ENCODE measurements around the gene TTLL11. TPM values are rescaled to one million over a fixed set of nuclear protein-coding genes. Genes with fewer than 3 reads are reported as not detected.

Gene TTLL11, protein sequence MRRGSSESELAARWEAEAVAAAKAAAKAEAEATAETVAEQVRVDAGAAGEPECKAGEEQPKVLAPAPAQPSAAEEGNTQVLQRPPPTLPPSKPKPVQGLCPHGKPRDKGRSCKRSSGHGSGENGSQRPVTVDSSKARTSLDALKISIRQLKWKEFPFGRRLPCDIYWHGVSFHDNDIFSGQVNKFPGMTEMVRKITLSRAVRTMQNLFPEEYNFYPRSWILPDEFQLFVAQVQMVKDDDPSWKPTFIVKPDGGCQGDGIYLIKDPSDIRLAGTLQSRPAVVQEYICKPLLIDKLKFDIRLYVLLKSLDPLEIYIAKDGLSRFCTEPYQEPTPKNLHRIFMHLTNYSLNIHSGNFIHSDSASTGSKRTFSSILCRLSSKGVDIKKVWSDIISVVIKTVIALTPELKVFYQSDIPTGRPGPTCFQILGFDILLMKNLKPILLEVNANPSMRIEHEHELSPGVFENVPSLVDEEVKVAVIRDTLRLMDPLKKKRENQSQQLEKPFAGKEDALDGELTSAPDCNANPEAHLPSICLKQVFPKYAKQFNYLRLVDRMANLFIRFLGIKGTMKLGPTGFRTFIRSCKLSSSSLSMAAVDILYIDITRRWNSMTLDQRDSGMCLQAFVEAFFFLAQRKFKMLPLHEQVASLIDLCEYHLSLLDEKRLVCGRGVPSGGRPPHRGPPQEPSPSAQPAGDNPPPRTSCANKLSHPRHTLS
- total RNA-seq (2021): 1.5 and 1.9 TPM in 2 replicates
- long read RNA-seq: 0 reads

DNA sequence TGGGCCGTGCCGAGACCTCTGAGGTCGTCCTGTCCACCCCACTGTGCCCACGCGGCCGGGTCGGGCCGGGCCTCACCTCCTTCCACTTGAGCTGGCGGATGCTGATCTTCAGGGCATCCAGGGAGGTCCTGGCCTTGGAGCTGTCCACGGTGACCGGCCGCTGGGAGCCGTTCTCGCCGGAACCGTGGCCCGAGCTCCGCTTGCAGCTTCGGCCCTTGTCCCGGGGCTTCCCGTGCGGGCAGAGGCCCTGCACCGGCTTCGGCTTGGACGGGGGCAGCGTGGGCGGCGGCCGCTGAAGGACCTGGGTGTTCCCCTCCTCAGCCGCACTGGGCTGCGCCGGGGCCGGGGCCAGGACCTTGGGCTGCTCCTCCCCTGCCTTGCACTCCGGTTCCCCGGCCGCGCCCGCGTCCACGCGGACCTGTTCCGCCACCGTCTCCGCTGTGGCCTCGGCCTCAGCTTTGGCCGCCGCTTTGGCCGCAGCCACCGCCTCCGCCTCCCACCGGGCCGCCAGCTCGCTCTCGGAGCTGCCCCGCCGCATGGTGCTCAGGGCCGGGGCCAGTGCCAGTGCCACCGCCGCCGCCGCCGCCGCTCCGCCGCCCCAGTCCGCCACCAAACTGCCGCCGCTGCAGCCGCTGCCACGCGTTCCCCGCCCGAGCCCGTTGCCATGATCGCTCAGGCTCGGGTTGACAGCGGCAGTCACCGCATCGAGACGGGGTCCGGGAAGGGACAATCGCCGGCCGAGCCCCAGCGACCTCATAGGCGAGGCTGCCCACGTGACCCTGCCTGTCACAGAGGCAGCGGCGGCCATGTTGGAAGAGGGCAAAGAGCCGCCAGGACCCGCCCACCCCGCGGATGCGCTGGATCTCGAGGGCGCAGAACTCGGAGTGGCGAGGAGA is at the start of gene TTLL11:
TSS of gene TTLL11 (minus strand) at position 698 of the 896 bp plus-strand sequence. CDS start at position 538, 160 bp downstream.
- Histone ChIP-seq H3K18ac (ENCODE audit: insufficient read length, low read depth, low read length) (no peak within 1 kb of the TSS), H4K5ac (ENCODE audit: insufficient read length, low read depth, low read length) (no peak within 1 kb of the TSS), H3K4me1 (ENCODE audit: insufficient read depth, low read length) (no peaks in the 10 kb centered on the region), H3K79me2 (ENCODE audit: insufficient read depth, low read length) (no peaks in the 10 kb centered on the region), H3K9me3 (ENCODE audit: control insufficient read depth, low read depth, low read length) (no peaks in the 10 kb centered on the region), H3K4me2 (ENCODE audit: insufficient read depth, insufficient read length, low read length) (peak within 1 kb of the TSS; percentile 97), H3K4ac (ENCODE audit: low read depth, low read length) (no peak within 1 kb of the TSS), H2BK15ac (ENCODE audit: low read depth, low read length) (no peak within 1 kb of the TSS), H4K20me1 (ENCODE audit: control insufficient read depth, insufficient read depth, insufficient read length) (no peaks in the 10 kb centered on the region), H3K9ac (ENCODE audit: extremely low read depth, insufficient read length, low read length) (peak within 1 kb of the TSS; percentile 27), H3K23ac (ENCODE audit: insufficient read length, low read depth, low read length) (no peak within 1 kb of the TSS), H3K23me2 (ENCODE audit: insufficient read length, low read depth, low read length, poor library complexity, severe bottlenecking) (peaks cover 13% of the 10 kb centered on the region), H2BK120ac (ENCODE audit: low read depth, low read length, poor library complexity, severe bottlenecking) (no peak within 1 kb of the TSS), H2AFZ (ENCODE audit: low read length) (no peak within 1 kb of the TSS), H2BK20ac (ENCODE audit: low read depth, low read length, poor library complexity, severe bottlenecking) (no peak within 1 kb of the TSS), H2AK5ac (ENCODE audit: insufficient read length, low read length) (no peak within 1 kb of the TSS), H3T11ph (ENCODE audit: low read length) (no peak within 1 kb of the TSS), H3K56ac (ENCODE audit: insufficient read length, low read depth, low read length) (no peak within 1 kb of the TSS), H4K8ac (replicated peaks; ENCODE audit: insufficient read length, low read depth, low read length) (no peak within 1 kb of the TSS), H3K27ac (ENCODE audit: insufficient read length, low read depth, low read length) (no peak within 1 kb of the TSS), H3K14ac (ENCODE audit: insufficient read depth, low read length) (no peak within 1 kb of the TSS; the same call in 1 of the 2 replicates), H3K79me1 (ENCODE audit: insufficient read depth, low read depth, low read length, poor library complexity, severe bottlenecking) (no peaks in the 10 kb centered on the region), H2BK5ac (ENCODE audit: insufficient read length, low read length) (no peak within 1 kb of the TSS), H4K91ac (ENCODE audit: insufficient read length, low read depth, low read length) (no peak within 1 kb of the TSS), H3K27me3 (ENCODE audit: insufficient read depth, low read length) (no peaks in the 10 kb centered on the region; the same call in 1 of the 2 replicates), H2BK12ac (ENCODE audit: insufficient read length, low read depth, low read length) (no peak within 1 kb of the TSS)
- TF ChIP-seq, protein P1, sequence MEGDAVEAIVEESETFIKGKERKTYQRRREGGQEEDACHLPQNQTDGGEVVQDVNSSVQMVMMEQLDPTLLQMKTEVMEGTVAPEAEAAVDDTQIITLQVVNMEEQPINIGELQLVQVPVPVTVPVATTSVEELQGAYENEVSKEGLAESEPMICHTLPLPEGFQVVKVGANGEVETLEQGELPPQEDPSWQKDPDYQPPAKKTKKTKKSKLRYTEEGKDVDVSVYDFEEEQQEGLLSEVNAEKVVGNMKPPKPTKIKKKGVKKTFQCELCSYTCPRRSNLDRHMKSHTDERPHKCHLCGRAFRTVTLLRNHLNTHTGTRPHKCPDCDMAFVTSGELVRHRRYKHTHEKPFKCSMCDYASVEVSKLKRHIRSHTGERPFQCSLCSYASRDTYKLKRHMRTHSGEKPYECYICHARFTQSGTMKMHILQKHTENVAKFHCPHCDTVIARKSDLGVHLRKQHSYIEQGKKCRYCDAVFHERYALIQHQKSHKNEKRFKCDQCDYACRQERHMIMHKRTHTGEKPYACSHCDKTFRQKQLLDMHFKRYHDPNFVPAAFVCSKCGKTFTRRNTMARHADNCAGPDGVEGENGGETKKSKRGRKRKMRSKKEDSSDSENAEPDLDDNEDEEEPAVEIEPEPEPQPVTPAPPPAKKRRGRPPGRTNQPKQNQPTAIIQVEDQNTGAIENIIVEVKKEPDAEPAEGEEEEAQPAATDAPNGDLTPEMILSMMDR (conservative IDR thresholded peaks at IDR 0.05): no peak
- no CpG with 5 or more reads among the region's 98 CpGs for WGBS (ENCODE audit: extremely low coverage, insufficient read length, low lambda C conversion rate)
- peak; percentile 94 for DNase-seq
- peaks cover 6 to 11% of the 10 kb centered on the region in 2 experiments for H3K4me1 Mint-ChIP-seq
- peaks cover 39% of the 10 kb centered on the region for H3K27me3 Mint-ChIP-seq (ENCODE audit: low read depth)
- H3K27ac Mint-ChIP-seq: no peak within 1 kb of the TSS
- H3K4me3 Mint-ChIP-seq: peak within 1 kb of the TSS; percentile 78 to 85
- H3K9me3 Mint-ChIP-seq: no peaks in the 10 kb centered on the region
- H3K36me3 Mint-ChIP-seq (ENCODE audit: insufficient read depth in 1 of 3, low read depth in 3 of 3): no peaks in the 10 kb centered on the region

Measured in H9 (cell line).